GM12878 (cell line): ENCODE results near the gene GRIN2A. TPM values are rescaled to one million over a fixed set of nuclear protein-coding genes. Genes with fewer than 3 reads are reported as not detected.

Experiments used
- ATAC-seq: fragments of 200-7000 bp; cut with Tn5 transposase; 3 replicates; pipeline ENCODE4 v1.9.1; 2020; ENCODE audit warnings: mild to moderate bottlenecking, moderate library complexity
- BruUV-seq: library from RNA; stranded (reverse); fragments of 400-500 nt; replicated peaks from 2 replicates; lab custom pipeline; 2021; lab: Mats Ljungman, UMichigan
- CTCF ChIA-PET: fragments of 300-600 bp; sonication (Branson Sonifier 250); formaldehyde crosslinking; extraction: SDS; loops from one replicate; lab custom pipeline; 2021; ENCODE audit warnings: inconsistent platforms; lab: Yijun Ruan, JAX
- POLR2A ChIA-PET: fragments of 350-600 bp; formaldehyde crosslinking; extraction: SDS; loops from one replicate; lab custom pipeline; 2021; ENCODE audit warnings: inconsistent platforms; lab: Charles Lee
- RAD21 ChIA-PET: fragments of 300-600 bp; sonication (Branson Sonifier 250); formaldehyde crosslinking; loops from one replicate; lab custom pipeline; 2023; ENCODE audit warnings: antibody characterized with exemption; ENCODE audit not compliant: unreplicated experiment; lab: Charles Lee
- SMC1A ChIA-PET: fragments of 300-600 bp; sonication (Branson Sonifier 250); formaldehyde crosslinking; loops from one replicate; lab custom pipeline; 2023; ENCODE audit not compliant: unreplicated experiment, uncharacterized antibody; lab: Charles Lee
- DNase-seq: peaks from one replicate; pipeline ENCODE4 v3.0.0-alpha.2; 2011; ENCODE audit warnings: low read depth, low spot score
- FAIRE-seq: peaks from 3 replicates; lab custom pipeline; 2011; peaks lifted over from hg19 to GRCh38; lab: Jason Lieb, UNC
- H2AFZ ChIP-seq: 2 replicates; pipeline ENCODE4 v1.6.0; 2011; ENCODE audit warnings: low read depth, low read length, control low read depth; ENCODE audit not compliant: control insufficient read depth
- H3K27ac ChIP-seq: 2 replicates; pipeline ENCODE4 v1.5.1; 2011; ENCODE audit warnings: control low read depth; ENCODE audit not compliant: control insufficient read depth, insufficient read depth
- H3K27me3 ChIP-seq, 2 experiments: replicated peaks in 1 of 2; 2 replicates each; pipeline versions ENCODE4 v1.6.0 to v1.6.1; 2011; ENCODE audit warnings: low read length in 1 of 2; ENCODE audit not compliant: control insufficient read depth in 2 of 2, insufficient read depth in 2 of 2
- H3K36me3 ChIP-seq, 2 experiments: 2 replicates each; pipeline ENCODE4 v1.5.1; 2011; ENCODE audit warnings: low read length in 1 of 2; ENCODE audit not compliant: control insufficient read depth in 2 of 2, insufficient read depth in 2 of 2
- H3K4me1 ChIP-seq: 2 replicates; pipeline ENCODE4 v1.6.1; 2011; ENCODE audit warnings: mild to moderate bottlenecking, low read length, moderate library complexity, mixed read lengths; ENCODE audit not compliant: control insufficient read depth, insufficient read depth
- H3K4me2 ChIP-seq: 2 replicates; pipeline ENCODE4 v1.6.0; 2011; ENCODE audit warnings: control low read depth; ENCODE audit not compliant: control insufficient read depth, insufficient read depth
- H3K4me3 ChIP-seq: fragments of 200-600 bp; sonication (generic); 2 replicates; pipeline ENCODE4 v1.5.1; 2016
- H3K79me2 ChIP-seq: 2 replicates; pipeline ENCODE4 v1.6.0; 2011; ENCODE audit warnings: low read length; ENCODE audit not compliant: control insufficient read depth, insufficient read depth
- H3K9ac ChIP-seq: 2 replicates; pipeline ENCODE4 v1.8.0; 2011; ENCODE audit warnings: low read length, control low read depth, mixed read lengths; ENCODE audit not compliant: control insufficient read depth, insufficient read depth
- H3K9me3 ChIP-seq: replicated peaks from 3 replicates; pipeline ENCODE4 v1.5.1; 2011; ENCODE audit warnings: mild to moderate bottlenecking, low read length; ENCODE audit not compliant: control insufficient read depth, insufficient read depth
- H4K20me1 ChIP-seq: 2 replicates; pipeline ENCODE4 v1.6.0; 2011; ENCODE audit not compliant: control insufficient read depth, insufficient read depth
- ASH2L ChIP-seq: fragments of 300-600, 200-600 bp; sonication (generic); IDR thresholded peaks from 2 replicates; pipeline ENCODE4 v1.6.1; 2017; ENCODE audit warnings: low read depth, mild to moderate bottlenecking, borderline replicate concordance
- BCL11A ChIP-seq: IDR thresholded peaks from 2 replicates; pipeline ENCODE4 v1.6.1; 2011; ENCODE audit warnings: low read depth, low read length
- CHD1 ChIP-seq: IDR thresholded peaks from 2 replicates; pipeline ENCODE4 v1.6.1; 2012; ENCODE audit warnings: low read depth, low read length, improper control_type of control experiment
- CREB1 ChIP-seq: IDR thresholded peaks from 2 replicates; pipeline ENCODE4 v1.6.1; 2012; ENCODE audit warnings: low read depth, mild to moderate bottlenecking, inconsistent platforms
- EZH2 ChIP-seq: IDR thresholded peaks from 2 replicates; pipeline ENCODE4 v1.6.1; 2012; ENCODE audit warnings: low read depth, mild to moderate bottlenecking, control low read depth, inconsistent platforms, low read length, borderline replicate concordance; ENCODE audit not compliant: control insufficient read depth
- FOS ChIP-seq: IDR thresholded peaks from 3 replicates; pipeline ENCODE4 v1.6.1; 2011; ENCODE audit warnings: borderline replicate concordance; ENCODE audit not compliant: insufficient read length; ENCODE audit errors: extremely low read depth
- IRF4 ChIP-seq: IDR thresholded peaks from 2 replicates; pipeline ENCODE4 v1.6.1; 2011; ENCODE audit warnings: low read depth, low read length
- LARP7 ChIP-seq: fragments of 450-650 bp; IDR thresholded peaks from 2 replicates; pipeline ENCODE4 v1.6.1; 2017; ENCODE audit warnings: mild to moderate bottlenecking
- MXI1 ChIP-seq: fragments of 150-350 bp; IDR thresholded peaks from 2 replicates; pipeline ENCODE4 v1.6.1; 2011; ENCODE audit warnings: low read depth, mild to moderate bottlenecking, inconsistent platforms, low read length, improper control_type of control experiment
- NFIC ChIP-seq: IDR thresholded peaks from 2 replicates; pipeline ENCODE4 v1.6.1; 2012; ENCODE audit warnings: low read depth, mild to moderate bottlenecking, inconsistent platforms, low read length, moderate library complexity
- POLR2AphosphoS2 ChIP-seq: IDR thresholded peaks from 2 replicates; pipeline ENCODE4 v1.6.1; 2011; ENCODE audit warnings: low read depth, mild to moderate bottlenecking, low read length, improper control_type of control experiment, moderate library complexity
- RBBP5 ChIP-seq: fragments of 200-600 bp; sonication (generic); conservative IDR thresholded peaks from 2 replicates; pipeline ENCODE4 v1.6.1; 2016
- RELA ChIP-seq: fragments of 450-650 bp; IDR thresholded peaks from 2 replicates; pipeline ENCODE4 v1.8.0; 2014; ENCODE audit warnings: borderline replicate concordance; ENCODE audit not compliant: partially characterized antibody
- STAT3 ChIP-seq: IDR thresholded peaks from 2 replicates; pipeline ENCODE4 v1.6.1; 2011; ENCODE audit warnings: low read depth, low read length, improper control_type of control experiment
- WGBS: methylation state at CpG from one replicate; pipeline ENCODE4 v1.1.6; 2016; ENCODE audit warnings: low lambda C conversion rate; ENCODE audit not compliant: insufficient replicate concordance, insufficient coverage; ENCODE audit errors: missing lambda C conversion rate; 5-methylcytosine and 5-hydroxymethylcytosine counted together
- in situ Hi-C: fragments of 300-500 bp; cut with MboI; formaldehyde crosslinking; loops from 9 replicates; pipeline ENCODE4 v1.14.3; 2018; ENCODE audit warnings: mixed read lengths
- intact Hi-C: fragments of 100-400 bp; cut with micrococcal nuclease; formaldehyde crosslinking; loops from one replicate; pipeline ENCODE4 v1.14.2; 2022; ENCODE audit not compliant: unreplicated experiment
- polyA plus RNA-seq, 11 experiments: library from polyadenylated mRNA; depleted of rRNA in 4 of 11; unstranded in 6 of 11; stranded (reverse) in 5 of 11; fragments of >200 nt; fragmentation: Nextera tagmentation in 4 of 11; fragmentation: Illumina TruSeq in 1 of 11; extraction: Ambion mirVana in 4 of 11; extraction: Trizol in 1 of 11; gene quantifications; 1 replicate in 1 of 11; 2 replicates in 10 of 11; pipeline versions ENCODE4 v1.2.1 to v1.2.3, GENCODE V29; 2011 to 2016; ENCODE audit warnings: inconsistent platforms in 2 of 11, missing spikeins in 2 of 11, low read depth in 1 of 11
- total RNA-seq, 4 experiments: library from RNA; depleted of rRNA in 3 of 4; stranded (reverse); fragments of >200 nt in 3 of 4; fragmentation: Illumina TruSeq in 1 of 4; extraction: Trizol in 1 of 4; gene quantifications; 2 replicates each; pipeline versions ENCODE4 v1.2.1 to v1.2.3, GENCODE V29; 2013 to 2021

GRIN2A gene
- total and polyA plus RNA-seq, 10 of the 15 experiments (the other 5 are each of a cell fraction or from before 2014, with no cell fraction given), result 2.4 to 13.3 (median 7.3) TPM

GRCh38 chr16:9805109-9805508 lies 377.1 kb downstream of the GRIN2A start:
- Histone ChIP-seq H3K4me2 (no peak overlapping the region), H3K79me2 (no peaks in the 10 kb centered on the region), H3K4me1 (no peaks in the 10 kb centered on the region), H3K36me3 (no peaks in the 10 kb centered on the region), H4K20me1 (no peaks in the 10 kb centered on the region), H3K9ac (no peak overlapping the region), H3K9me3 (no peaks in the 10 kb centered on the region; the same call in 2 of the 3 replicates), H3K27me3 (no peaks in the 10 kb centered on the region), H2AFZ (no peak overlapping the region), H3K4me3 (no peak overlapping the region), H3K27ac (no peak overlapping the region)
- FAIRE-seq, result no peak
- ChIA-PET CTCF (interaction anchor here (0.5 to 0.8 kb wide), 2 partner anchors 11 to 346 kb away, joined by 3 read pairs; no protein-coding TSS in a partner anchor), RAD21 (no interaction called here), POLR2A (no interaction called here), SMC1A (no interaction called here)
- no peak for DNase-seq
- in situ Hi-C loops (no loop called here), intact Hi-C loops (no loop called here)
- BruUV-seq, result no TSS peak
- no peak for TF ChIP-seq IRF4
- TF ChIP-seq RBBP5, result no peak
- no peak for TF ChIP-seq POLR2AphosphoS2
- TF ChIP-seq CHD1, result no peak
- no peak for TF ChIP-seq LARP7
- TF ChIP-seq BCL11A, result no peak
- no peak for TF ChIP-seq ASH2L
- no peak for TF ChIP-seq STAT3
- TF ChIP-seq FOS, result no peak
- no peak for TF ChIP-seq MXI1
- no peak for TF ChIP-seq CREB1
- TF ChIP-seq EZH2, result no peak
- no peak for TF ChIP-seq NFIC
- no peak for TF ChIP-seq RELA
- no peak for ATAC-seq
- 100% methylated on average over 2 of the region's 2 CpGs for WGBS
